Ecto neural progenitor cell (in vitro differentiated cells): ENCODE data around the gene ZNF423.

ENCODE experiments used
- DNase-seq: peaks from one replicate; pipeline ENCODE4 v3.0.0-alpha.2; 2018; ENCODE audit warnings: low spot score

The ZNF423 gene

GRCh38 chr16:49530427-49530970 lies 325.4 kb downstream of the ZNF423 start:
- DNase-seq: no peak

- DNase-seq: no peak
These were observed 326.4 kb downstream of the ZNF423 start for GRCh38 chr16:49529411-49530045.

GRCh38 chr16:49528866-49529288 lies 327.0 kb downstream of the ZNF423 start:
- no peak for DNase-seq

GRCh38 chr16:49528060-49528865 lies 327.6 kb downstream of the ZNF423 start:
- no peak for DNase-seq

- DNase-seq: no peak
These were observed 328.3 kb downstream of the ZNF423 start for GRCh38 chr16:49527611-49528010.

GRCh38 chr16:49526860-49527365 lies 329.0 kb downstream of the ZNF423 start:
- DNase-seq: no peak

- no peak for DNase-seq
These were observed 331.0 kb downstream of the ZNF423 start for GRCh38 chr16:49524947-49525315.

GRCh38 chr16:49524216-49524946 lies 331.5 kb downstream of the ZNF423 start:
- DNase-seq: no peak

- DNase-seq: no peak
These were observed 332.3 kb downstream of the ZNF423 start for GRCh38 chr16:49523435-49524159.

GRCh38 chr16:49521734-49522325 lies 334.1 kb downstream of the ZNF423 start:
- DNase-seq: no peak

GRCh38 chr16:49520492-49521038 lies 335.3 kb downstream of the ZNF423 start:
- no peak for DNase-seq

- DNase-seq: no peak
These were observed 336.2 kb downstream of the ZNF423 start for GRCh38 chr16:49519741-49520140.

GRCh38 chr16:49519008-49519656 lies 336.8 kb downstream of the ZNF423 start:
- DNase-seq: no peak

- no peak for DNase-seq
These were observed 339.4 kb downstream of the ZNF423 start for GRCh38 chr16:49516382-49517036.

- DNase-seq: no peak
These were observed 340.1 kb downstream of the ZNF423 start for GRCh38 chr16:49515861-49516260.

- DNase-seq: no peak
These were observed 340.8 kb downstream of the ZNF423 start for GRCh38 chr16:49515016-49515565.

- no peak for DNase-seq
These were observed 341.6 kb downstream of the ZNF423 start for GRCh38 chr16:49514073-49514980.

GRCh38 chr16:49513040-49513439 lies 342.9 kb downstream of the ZNF423 start:
- DNase-seq: no peak
